ENCODE data around the gene DISC1. TPM values are rescaled to one million over a fixed set of nuclear protein-coding genes. Genes with fewer than 3 reads are reported as not detected.

DISC1 gene
- total RNA-seq, 1 experiment from 2014 or later: 1.8 TPM

DNA sequence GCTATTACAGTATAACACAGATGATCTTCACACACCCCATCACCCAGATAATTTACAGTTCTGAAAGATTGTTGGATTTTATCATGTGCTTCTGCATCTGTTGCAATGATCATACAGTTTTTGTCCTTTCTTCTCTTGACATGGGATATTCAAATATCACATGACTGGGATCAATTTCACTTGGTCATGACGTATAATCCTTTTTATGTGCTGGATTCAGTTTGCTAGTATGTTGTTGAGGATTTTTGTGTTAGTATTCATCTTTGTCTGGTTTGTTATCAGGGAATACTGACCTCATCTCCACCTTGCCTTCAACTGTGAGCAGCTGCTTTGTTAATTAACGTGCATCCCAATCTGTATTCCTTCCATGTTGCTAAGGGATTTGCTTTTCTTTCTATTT, 44.7 kb upstream of the DISC1 start (continued):
- TF ChIP-seq TCF7L2 (IDR thresholded peaks at IDR 0.05; ENCODE audit: borderline replicate concordance, extremely low read depth, insufficient read depth, insufficient read length): no peak
- TF ChIP-seq POLR2A (IDR thresholded peaks at IDR 0.05; ENCODE audit: borderline replicate concordance, extremely low read depth, insufficient read depth, insufficient read length): no peak
- no peak for TF ChIP-seq ZFX (IDR thresholded peaks at IDR 0.05)
- no peak for TF ChIP-seq ELF1 (IDR thresholded peaks at IDR 0.05; ENCODE audit: borderline replicate concordance, low read depth)
- no peak for TF ChIP-seq FOSL1 (IDR thresholded peaks at IDR 0.05; ENCODE audit: low read depth)
- no peak for TF ChIP-seq EZH2phosphoT487 (IDR thresholded peaks at IDR 0.05; ENCODE audit: borderline replicate concordance)

DNA sequence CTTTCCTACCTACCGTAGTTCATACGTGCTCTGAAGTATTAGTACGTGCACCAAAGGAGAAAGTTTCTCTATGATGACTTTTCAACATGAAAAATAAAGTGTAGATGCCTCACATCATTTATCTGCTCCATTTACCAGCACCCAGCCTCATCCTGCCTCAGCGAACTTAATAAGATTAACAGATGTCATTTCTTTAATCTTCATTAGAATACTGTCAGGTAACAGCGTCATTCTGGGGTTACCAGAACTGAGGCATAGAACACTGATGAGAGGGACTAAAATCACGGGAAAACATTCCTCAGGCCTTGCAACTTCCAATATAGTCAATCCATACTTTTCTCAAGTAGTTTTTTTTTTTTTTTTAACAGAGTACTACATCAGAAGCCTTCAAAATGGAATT, 43.2 kb upstream of the DISC1 start:
- Histone ChIP-seq H3K27ac (ENCODE audit: low read depth, low read length) (no peak overlapping the region), H3K27me3 (ENCODE audit: insufficient read depth, low read length) (no peaks in the 10 kb centered on the region), H3K4me3 (replicated peaks in 1 of 2; ENCODE audit: low read depth in 1 of 2, low read length in 2 of 2) (no peak overlapping the region), H3K9me3 (ENCODE audit: control insufficient read depth in 1 of 2, insufficient read depth in 1 of 2, low read depth in 1 of 2, low read length in 2 of 2) (no peaks in the 10 kb centered on the region), H3K36me3 (ENCODE audit: control insufficient read depth in 1 of 2, insufficient read depth in 2 of 2, low read length in 2 of 2) (no peaks in the 10 kb centered on the region), H3K9ac (ENCODE audit: low read length) (no peak overlapping the region), H3K79me2 (ENCODE audit: insufficient read depth, low read length) (no peaks in the 10 kb centered on the region), H3K4me2 (ENCODE audit: low read length) (no peak overlapping the region), H4K20me1 (ENCODE audit: insufficient read depth) (no peaks in the 10 kb centered on the region), H3K4me1 (ENCODE audit: control insufficient read depth in 1 of 2, insufficient read depth in 2 of 2, low read length in 2 of 2) (no peaks in the 10 kb centered on the region), H3K9me2 (ENCODE audit: insufficient read depth) (no peaks in the 10 kb centered on the region), H2AFZ (ENCODE audit: low read depth, low read length, poor library complexity, severe bottlenecking) (no peak overlapping the region)
- DNase-seq (ENCODE audit: low read depth, low spot score) (no peak), ATAC-seq (no peak)
- CTCF ChIA-PET: no interaction called here
- POLR2A ChIA-PET: no interaction called here
- RAD21 ChIA-PET (ENCODE audit: low non-redundant PET in 1 of 2, low total read pairs in 2 of 2, uncharacterized antibody in 2 of 2, unreplicated experiment in 2 of 2): no interaction called here
- intact Hi-C loops (cut with micrococcal nuclease): no loop called here
- no TSS peak for BruUV-seq (replicated peaks)
- no peak for TF ChIP-seq EZH2 (IDR thresholded peaks at IDR 0.05)
- TF ChIP-seq SIN3A (IDR thresholded peaks at IDR 0.05; ENCODE audit: low read depth): no peak
- no peak for TF ChIP-seq ELF1 (IDR thresholded peaks at IDR 0.05; ENCODE audit: borderline replicate concordance, low read depth)
- TF ChIP-seq EGR1 (IDR thresholded peaks at IDR 0.05; ENCODE audit: low read depth): no peak
- TF ChIP-seq, protein P1, sequence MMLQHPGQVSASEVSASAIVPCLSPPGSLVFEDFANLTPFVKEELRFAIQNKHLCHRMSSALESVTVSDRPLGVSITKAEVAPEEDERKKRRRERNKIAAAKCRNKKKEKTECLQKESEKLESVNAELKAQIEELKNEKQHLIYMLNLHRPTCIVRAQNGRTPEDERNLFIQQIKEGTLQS (IDR thresholded peaks at IDR 0.05): no peak
- TF ChIP-seq CEBPB (IDR thresholded peaks at IDR 0.05; ENCODE audit: low read depth): no peak
- no peak for TF ChIP-seq ZNF274 (IDR thresholded peaks at IDR 0.05; ENCODE audit: low read depth, low read length)
- TF ChIP-seq, protein P2, sequence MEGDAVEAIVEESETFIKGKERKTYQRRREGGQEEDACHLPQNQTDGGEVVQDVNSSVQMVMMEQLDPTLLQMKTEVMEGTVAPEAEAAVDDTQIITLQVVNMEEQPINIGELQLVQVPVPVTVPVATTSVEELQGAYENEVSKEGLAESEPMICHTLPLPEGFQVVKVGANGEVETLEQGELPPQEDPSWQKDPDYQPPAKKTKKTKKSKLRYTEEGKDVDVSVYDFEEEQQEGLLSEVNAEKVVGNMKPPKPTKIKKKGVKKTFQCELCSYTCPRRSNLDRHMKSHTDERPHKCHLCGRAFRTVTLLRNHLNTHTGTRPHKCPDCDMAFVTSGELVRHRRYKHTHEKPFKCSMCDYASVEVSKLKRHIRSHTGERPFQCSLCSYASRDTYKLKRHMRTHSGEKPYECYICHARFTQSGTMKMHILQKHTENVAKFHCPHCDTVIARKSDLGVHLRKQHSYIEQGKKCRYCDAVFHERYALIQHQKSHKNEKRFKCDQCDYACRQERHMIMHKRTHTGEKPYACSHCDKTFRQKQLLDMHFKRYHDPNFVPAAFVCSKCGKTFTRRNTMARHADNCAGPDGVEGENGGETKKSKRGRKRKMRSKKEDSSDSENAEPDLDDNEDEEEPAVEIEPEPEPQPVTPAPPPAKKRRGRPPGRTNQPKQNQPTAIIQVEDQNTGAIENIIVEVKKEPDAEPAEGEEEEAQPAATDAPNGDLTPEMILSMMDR (IDR thresholded peaks at IDR 0.05 in 2 of 3, conservative IDR thresholded peaks at IDR 0.05 in 1 of 3; ENCODE audit: borderline replicate concordance in 1 of 3, insufficient read depth in 1 of 3, low read depth in 2 of 3, low read length in 2 of 3): no peak
- no peak for TF ChIP-seq TCF7L2 (IDR thresholded peaks at IDR 0.05; ENCODE audit: borderline replicate concordance, extremely low read depth, insufficient read depth, insufficient read length)
- TF ChIP-seq, protein P3, sequence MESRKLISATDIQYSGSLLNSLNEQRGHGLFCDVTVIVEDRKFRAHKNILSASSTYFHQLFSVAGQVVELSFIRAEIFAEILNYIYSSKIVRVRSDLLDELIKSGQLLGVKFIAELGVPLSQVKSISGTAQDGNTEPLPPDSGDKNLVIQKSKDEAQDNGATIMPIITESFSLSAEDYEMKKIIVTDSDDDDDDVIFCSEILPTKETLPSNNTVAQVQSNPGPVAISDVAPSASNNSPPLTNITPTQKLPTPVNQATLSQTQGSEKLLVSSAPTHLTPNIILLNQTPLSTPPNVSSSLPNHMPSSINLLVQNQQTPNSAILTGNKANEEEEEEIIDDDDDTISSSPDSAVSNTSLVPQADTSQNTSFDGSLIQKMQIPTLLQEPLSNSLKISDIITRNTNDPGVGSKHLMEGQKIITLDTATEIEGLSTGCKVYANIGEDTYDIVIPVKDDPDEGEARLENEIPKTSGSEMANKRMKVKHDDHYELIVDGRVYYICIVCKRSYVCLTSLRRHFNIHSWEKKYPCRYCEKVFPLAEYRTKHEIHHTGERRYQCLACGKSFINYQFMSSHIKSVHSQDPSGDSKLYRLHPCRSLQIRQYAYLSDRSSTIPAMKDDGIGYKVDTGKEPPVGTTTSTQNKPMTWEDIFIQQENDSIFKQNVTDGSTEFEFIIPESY (IDR thresholded peaks at IDR 0.05; ENCODE audit: extremely low read depth, insufficient replicate concordance, low read length): no peak
- no peak for TF ChIP-seq SP1 (IDR thresholded peaks at IDR 0.05; ENCODE audit: low read depth)
- TF ChIP-seq POLR2AphosphoS5 (IDR thresholded peaks at IDR 0.05; ENCODE audit: low read depth, low read length): no peak
- no peak for TF ChIP-seq EZH2phosphoT487 (IDR thresholded peaks at IDR 0.05; ENCODE audit: borderline replicate concordance)
- TF ChIP-seq FOSL1 (IDR thresholded peaks at IDR 0.05; ENCODE audit: low read depth): no peak
- TF ChIP-seq, protein P4, sequence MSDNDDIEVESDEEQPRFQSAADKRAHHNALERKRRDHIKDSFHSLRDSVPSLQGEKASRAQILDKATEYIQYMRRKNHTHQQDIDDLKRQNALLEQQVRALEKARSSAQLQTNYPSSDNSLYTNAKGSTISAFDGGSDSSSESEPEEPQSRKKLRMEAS (IDR thresholded peaks at IDR 0.05): no peak
- no peak for TF ChIP-seq RAD21 (IDR thresholded peaks at IDR 0.05; ENCODE audit: low read depth)
- TF ChIP-seq, protein P5, sequence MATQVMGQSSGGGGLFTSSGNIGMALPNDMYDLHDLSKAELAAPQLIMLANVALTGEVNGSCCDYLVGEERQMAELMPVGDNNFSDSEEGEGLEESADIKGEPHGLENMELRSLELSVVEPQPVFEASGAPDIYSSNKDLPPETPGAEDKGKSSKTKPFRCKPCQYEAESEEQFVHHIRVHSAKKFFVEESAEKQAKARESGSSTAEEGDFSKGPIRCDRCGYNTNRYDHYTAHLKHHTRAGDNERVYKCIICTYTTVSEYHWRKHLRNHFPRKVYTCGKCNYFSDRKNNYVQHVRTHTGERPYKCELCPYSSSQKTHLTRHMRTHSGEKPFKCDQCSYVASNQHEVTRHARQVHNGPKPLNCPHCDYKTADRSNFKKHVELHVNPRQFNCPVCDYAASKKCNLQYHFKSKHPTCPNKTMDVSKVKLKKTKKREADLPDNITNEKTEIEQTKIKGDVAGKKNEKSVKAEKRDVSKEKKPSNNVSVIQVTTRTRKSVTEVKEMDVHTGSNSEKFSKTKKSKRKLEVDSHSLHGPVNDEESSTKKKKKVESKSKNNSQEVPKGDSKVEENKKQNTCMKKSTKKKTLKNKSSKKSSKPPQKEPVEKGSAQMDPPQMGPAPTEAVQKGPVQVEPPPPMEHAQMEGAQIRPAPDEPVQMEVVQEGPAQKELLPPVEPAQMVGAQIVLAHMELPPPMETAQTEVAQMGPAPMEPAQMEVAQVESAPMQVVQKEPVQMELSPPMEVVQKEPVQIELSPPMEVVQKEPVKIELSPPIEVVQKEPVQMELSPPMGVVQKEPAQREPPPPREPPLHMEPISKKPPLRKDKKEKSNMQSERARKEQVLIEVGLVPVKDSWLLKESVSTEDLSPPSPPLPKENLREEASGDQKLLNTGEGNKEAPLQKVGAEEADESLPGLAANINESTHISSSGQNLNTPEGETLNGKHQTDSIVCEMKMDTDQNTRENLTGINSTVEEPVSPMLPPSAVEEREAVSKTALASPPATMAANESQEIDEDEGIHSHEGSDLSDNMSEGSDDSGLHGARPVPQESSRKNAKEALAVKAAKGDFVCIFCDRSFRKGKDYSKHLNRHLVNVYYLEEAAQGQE (IDR thresholded peaks at IDR 0.05; ENCODE audit: low read depth): no peak
